ENCODE measurements around the gene NDC1.
"Not testable (repeated sequence)": the region's sequence is repeated elsewhere in the genome, so short reads cannot be mapped to it uniquely, and the experiment has no call there.

NDC1 gene, protein sequence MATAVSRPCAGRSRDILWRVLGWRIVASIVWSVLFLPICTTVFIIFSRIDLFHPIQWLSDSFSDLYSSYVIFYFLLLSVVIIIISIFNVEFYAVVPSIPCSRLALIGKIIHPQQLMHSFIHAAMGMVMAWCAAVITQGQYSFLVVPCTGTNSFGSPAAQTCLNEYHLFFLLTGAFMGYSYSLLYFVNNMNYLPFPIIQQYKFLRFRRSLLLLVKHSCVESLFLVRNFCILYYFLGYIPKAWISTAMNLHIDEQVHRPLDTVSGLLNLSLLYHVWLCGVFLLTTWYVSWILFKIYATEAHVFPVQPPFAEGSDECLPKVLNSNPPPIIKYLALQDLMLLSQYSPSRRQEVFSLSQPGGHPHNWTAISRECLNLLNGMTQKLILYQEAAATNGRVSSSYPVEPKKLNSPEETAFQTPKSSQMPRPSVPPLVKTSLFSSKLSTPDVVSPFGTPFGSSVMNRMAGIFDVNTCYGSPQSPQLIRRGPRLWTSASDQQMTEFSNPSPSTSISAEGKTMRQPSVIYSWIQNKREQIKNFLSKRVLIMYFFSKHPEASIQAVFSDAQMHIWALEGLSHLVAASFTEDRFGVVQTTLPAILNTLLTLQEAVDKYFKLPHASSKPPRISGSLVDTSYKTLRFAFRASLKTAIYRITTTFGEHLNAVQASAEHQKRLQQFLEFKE

DNA sequence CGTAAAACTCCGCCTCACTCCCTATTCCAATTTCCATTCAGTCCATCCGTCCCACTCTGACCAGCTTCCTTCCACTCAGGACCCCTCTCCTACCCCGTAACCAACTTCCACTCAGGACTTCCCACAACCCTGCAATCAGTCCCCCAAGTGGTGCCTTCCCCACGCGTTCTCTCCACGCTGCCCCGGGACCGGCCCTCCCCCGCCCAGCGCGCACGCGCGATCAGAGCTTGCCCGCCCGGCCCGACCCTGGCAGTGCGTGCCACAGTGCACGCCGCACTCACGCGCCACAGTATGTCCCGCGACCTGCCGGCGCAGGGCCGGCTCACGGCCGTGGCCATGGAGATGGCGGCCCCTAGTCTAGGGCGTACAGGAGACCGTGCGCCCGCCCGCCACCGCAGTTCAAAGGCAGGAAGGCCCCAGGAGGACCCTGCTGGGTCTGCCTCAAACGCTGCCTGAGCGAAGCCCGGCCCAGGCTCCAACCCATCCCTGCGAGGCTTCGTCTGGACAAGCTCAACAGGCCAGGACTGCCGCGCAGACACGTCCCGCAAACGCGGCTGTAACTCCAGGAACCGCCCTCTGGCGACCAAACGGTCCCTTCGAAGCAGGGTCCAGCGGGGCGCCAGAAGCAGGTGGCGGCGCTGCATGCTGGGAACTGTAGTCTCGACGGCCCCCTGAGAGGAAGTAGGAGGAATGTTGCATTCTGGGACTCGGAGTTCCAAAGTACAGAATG, at the start of gene NDC1:
TSS of gene NDC1 (minus strand) at position 373 of the 730 bp plus-strand sequence. CDS start at position 338, 35 bp downstream.
- peak; percentile 86 for DNase-seq

DNA sequence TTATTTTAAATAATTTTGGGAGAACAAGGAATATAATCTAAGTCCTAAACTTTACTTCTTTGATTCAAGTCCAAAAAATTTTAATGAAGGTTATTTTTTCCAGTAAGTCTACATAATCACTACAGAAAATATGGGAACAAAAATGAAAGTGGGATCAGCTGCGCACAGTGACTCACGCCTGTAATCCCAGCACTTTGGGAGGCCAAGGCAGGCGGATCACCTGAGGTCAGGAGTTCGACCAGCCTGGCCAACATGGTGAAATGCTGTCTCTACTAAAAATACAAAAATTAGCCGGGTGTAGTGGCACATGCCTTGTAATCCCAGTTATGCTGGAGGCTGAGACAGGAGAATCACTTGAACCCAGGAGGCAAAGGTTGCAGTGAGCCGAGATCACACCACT, 45.5 kb upstream of the NDC1 start:
- not testable (repeated sequence) for DNase-seq

DNA sequence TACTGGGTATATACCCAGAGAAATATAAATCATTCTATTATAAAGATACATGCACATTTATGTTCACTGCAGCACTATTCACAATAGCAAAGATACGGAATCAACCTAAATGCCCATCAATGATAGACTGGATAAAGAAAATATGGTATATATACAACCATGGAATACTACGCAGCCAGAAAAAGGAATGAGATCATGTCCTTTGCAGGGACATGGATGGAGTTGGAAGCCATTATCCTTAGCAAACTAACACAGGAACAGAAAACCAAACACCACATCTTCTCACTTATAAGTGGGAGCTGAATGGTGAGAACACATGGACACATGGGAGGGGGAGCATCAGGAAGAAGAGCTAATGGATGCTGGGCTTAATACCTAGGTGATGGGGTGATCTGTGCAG, 43.8 kb upstream of the NDC1 start:
- not testable (repeated sequence) for DNase-seq

DNA sequence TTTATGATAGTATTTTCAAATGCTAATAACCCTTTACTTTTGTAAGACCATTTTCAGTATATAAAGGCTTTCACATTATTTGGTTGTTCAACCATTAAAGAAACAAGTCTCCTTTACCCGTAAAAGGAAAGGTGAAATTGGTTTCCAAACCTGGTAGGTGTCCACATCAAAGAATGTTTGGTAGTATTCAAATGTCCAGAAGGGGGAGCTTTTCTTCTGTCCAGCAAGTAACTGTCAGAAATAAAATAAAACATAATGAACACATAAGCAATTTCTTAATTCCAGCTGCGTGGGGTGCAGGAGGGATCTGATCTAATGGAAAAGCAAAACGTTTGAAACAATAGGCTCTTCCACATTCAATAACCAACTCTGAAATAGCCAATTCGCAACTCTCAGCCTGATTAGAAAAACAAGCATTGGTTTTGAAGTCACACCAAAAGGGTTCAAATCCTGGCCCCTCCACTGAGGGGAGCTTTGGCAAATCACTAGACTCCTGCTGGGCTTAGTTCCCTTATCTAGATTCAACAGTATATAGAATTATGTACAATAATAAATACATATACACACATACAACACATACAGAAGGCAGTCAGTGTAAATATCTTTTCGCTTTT, 40.5 kb upstream of the NDC1 start:
- DNase-seq: no peak

DNA sequence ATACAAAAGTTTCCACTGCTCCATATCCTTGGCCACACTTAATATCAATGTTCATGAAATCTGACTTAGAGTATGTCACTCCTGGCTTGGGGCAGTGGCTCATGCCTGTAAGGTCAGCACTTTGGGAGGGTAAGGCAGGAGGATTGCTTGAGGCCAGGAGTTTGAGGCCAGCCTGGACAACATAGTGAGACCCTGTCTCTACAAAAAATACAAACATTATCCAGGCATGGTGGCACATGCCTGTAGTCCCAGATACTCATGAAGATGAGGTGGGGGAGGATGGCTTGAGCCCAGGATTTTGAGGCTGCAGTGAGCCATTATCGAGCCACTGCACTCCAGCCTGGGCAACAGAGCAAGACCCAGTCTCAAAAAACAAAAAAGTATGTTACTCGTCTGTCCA, 37.1 kb upstream of the NDC1 start:
- not testable (repeated sequence) for DNase-seq

DNA sequence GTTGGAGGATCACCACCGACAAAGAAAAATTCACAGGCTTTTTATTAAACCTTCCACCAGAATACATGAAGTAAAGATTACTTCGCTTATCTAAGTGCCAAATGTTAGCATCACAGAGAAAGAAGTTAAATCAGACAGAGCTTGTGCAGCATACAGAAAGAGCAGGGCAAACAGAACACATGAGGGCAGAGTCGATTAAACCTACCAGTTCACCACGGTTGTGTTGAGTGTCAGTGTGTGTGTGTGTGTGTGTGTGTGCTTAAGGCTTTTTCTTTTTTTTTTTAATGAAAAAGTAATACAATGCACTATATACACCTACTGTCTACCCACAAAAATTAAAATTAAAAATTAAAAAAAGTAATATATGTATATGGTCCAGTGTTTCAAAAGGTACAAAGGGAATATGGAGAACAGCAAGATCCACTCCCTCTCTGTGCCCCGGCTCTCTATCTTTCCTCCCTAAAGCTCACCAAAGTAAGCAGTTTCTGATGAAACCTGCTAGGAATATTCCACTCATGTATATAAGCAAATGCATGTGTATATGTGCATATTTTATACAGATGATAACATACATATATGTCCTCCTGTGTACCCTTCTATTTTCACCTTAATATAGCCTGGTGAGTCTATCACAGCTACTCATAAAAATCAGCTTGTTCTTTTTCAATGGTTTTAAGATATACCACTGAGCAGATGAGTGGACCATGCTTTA, 33.8 kb upstream of the NDC1 start:
- no peak for DNase-seq

DNA sequence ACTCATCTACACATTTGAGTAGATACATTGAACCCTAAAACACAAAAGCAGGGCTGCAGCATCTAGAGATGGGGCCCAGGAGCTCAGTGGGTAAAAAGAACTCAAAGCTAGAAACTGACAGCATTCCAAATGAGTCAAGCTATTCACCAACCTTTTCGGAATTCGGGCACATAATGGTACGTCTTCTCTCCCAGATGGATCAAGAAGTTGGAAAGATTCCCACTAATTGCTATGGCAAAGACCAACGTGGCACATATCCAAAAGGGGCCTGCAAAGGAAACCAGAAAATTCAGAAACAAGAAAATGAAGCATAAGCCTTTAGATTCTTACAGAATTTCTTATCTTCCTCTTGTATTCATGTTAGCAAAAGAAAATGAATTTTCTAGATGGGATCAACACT, 33.1 kb upstream of the NDC1 start:
- no peak for DNase-seq

DNA sequence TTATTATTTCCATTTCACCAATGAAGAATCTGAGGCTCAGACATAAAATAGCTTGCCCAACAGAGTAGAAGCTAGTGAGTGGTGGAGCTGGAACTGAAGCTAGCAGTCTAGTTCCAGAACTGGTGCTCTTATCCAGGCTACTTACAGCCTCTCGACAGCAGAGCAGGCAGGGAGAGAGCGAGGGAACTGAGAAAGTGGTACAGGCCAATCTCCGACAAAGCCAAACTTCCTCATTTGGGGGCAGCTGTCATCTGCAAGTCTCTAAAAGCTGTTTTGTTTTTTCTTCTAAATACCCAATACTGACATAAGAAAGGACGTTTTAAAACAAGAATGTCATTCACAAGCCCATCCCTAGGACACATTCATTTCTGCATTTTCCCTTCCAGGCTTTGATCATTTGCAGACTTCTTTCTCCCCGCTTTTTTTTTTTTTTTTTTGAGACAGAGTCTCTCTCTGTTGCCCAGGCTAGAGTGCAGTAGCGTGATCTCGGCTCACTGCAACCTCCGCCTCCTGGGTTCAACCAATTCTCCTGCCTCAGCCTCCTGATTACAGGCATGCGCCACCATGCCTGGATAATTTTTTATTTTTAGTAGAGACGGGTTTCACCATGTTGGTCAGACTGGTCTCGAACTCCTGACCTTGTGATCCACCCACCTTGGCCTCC, 31.5 kb upstream of the NDC1 start:
- no peak for DNase-seq

- no peak for DNase-seq
Observed at GRCh38 chr1:53868565-53868964, 30.5 kb upstream of the NDC1 start.

GRCh38 chr1:53862507-53862906, 24.4 kb upstream of the NDC1 start:
- DNase-seq: no peak

- peak; percentile 34 for DNase-seq
Observed at GRCh38 chr1:53860967-53861411, 22.9 kb upstream of the NDC1 start.

GRCh38 chr1:53851571-53852285, 13.6 kb upstream of the NDC1 start:
- DNase-seq: no peak

DNA sequence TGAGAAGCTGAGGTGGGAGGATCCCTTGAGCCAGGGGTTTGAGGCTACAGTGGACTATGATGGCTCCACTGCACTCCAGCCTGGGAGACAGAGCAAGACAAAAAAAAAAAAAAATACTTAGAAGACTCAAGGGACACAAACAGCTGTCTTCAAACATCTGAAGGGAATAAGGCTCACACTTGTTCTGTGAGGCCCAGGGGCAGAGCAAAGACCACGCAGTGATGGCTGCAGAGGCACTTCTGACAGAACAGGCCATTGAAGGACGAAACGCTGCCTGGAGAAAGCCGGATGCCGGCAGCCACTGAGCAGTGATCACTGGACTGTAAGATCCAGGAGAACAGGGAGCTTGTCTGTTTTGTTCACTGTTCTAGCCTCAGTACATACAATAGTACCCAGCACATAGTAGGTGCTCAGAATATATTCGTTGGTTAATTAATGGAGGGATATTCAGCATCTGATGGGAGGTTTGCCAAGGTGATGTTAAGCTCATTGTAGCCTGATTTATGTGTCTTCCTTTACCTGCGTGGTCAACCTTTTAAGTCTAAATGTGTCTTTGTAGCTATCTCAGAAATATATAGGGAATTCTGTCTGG, 12.1 kb upstream of the NDC1 start:
- DNase-seq: no peak

DNA sequence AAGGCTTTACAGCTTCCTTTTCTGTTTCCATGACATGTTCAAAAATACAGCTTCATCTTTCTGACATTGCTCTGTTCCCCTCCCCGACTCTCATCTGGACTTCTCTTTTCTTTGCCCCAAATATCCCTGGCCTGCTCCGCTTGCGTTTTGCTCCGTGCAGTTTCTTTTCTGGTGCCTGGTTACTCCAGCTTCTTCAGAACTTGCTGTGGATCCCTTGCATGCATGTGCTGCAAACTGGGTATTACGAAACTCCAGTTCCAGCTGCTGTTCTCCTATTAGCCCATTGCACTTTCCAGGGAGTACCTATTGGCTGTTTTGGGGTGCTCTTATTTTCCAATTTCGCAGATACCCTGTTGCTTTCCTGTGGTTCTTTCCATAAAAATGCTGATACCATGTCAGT, 9.9 kb upstream of the NDC1 start:
- no peak for DNase-seq

DNA sequence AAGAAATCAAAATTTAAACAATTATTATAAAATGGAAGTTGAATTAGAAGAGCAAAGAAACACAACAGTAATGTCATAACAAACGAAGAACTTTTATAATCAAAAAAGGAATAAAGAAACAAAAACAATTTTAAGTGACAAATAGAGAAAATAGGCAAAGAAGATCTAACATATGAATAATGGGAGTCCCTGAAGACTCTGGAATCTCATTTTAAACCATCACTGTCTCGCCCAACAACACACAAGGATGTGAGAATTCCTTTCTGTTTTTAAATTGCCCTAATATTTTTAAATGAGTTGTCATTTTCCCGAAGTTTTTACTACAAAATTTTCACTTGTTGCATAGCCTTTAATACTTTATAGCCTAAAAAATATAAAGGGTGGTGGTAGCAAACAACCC, 4.3 kb upstream of the NDC1 start:
- no peak for DNase-seq

DNA sequence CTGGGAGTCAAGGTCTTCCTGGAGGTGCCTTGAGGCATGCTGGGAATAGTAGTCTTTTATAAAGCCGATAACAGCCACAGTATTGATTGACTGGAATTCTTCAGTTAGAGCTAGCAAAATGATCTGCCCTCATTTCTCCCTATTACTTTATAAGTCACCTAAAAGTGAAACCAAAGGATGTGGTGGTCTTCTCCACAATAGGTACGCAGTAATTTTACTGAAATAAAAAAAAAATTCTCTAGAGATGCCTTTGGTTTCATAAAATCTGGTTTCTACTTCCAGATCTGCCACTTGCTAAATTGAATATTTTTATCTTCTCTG, 518 bp upstream of the NDC1 start:
- no peak for DNase-seq

DNA sequence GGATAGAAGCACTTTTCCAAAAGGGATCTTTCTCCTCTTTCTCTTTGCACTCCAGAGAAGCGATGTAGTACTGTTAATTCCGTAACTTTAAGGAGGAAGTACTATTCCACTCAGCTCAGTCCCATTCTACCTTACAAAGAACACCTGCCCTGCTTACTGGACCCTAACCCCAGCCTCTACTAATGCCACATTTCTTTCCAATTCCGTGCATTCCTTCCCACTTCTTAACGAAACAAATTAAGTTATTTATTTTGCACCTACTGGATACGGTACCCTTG, 511 bp downstream of the NDC1 start:
- DNase-seq: no peak

- no peak for DNase-seq
Observed at GRCh38 chr1:53835491-53835890, 2.6 kb downstream of the NDC1 start.

DNA sequence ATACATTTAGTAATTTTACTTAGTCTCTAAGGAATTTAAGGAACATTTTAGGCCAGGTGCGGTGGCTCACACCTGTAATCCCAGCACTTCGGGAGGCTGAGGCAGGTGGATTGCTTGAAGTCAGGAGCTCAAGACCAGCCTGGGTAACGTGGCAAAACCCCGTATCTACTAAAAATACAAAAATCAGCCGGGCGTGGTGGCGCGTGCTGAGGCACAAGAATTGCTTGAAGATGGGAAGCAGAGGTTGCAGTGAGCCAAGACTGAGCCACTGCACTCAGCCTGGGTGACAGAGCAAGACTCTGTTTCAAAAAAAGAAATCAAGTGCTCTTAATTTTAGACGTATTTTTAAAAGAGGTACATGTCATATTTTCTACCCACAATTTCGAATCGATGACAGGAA, 3.3 kb downstream of the NDC1 start:
- DNase-seq: no peak

GRCh38 chr1:53833393-53833792, 4.7 kb downstream of the NDC1 start:
- no peak for DNase-seq

GRCh38 chr1:53826367-53826766, 11.7 kb downstream of the NDC1 start:
- DNase-seq: no peak

Data from activated CD8-positive, alpha-beta memory T cell treated with anti-CD3 and anti-CD28 coated beads, Interleukin-2, amount 50 U/mL, for 4 hours (primary cell).